ENCODE results near the gene B4GALT3. TPM values are rescaled to one million over a fixed set of nuclear protein-coding genes. Genes with fewer than 3 reads are reported as not detected.
A peak's percentile ranks its signal among the peaks of the same experiment; 100 is the strongest.

The B4GALT3 gene
- total RNA-seq, 3 donors from 2014 or later: 23.4 to 41.3 (median 29.4) TPM

GRCh38 chr1:161140755-161141400 lies 36.4 kb downstream of the B4GALT3 start:
- DNase-seq (ENCODE audit: low spot score in 2 of 2): no peak
- Histone ChIP-seq H3K4me3 (no peak overlapping the region), H3K4me1 (no peaks in the 10 kb centered on the region), H3K27ac (no peak overlapping the region), H3K36me3 (no peaks in the 10 kb centered on the region), H3K27me3 (no peaks in the 10 kb centered on the region), H3K9me3 (no peaks in the 10 kb centered on the region)
- intact Hi-C loops (cut with DNase I; ENCODE audit: low total_unique reads): no loop called here
- TF ChIP-seq POLR2A (IDR thresholded peaks at IDR 0.05): no peak
- TF ChIP-seq POLR2AphosphoS5 (IDR thresholded peaks at IDR 0.05): no peak
- TF ChIP-seq CTCF (IDR thresholded peaks at IDR 0.05): no peak

- H3K27ac ChIP-seq: no peak overlapping the region
- no peak for TF ChIP-seq POLR2A (IDR thresholded peaks at IDR 0.05)
- TF ChIP-seq CTCF (IDR thresholded peaks at IDR 0.05): peak; percentile 12 to 22 (median 12)
- no peaks in the 10 kb centered on the region for H3K4me1 ChIP-seq
- intact Hi-C loops (cut with DNase I; ENCODE audit: low total_unique reads): no loop called here
- no peaks in the 10 kb centered on the region for H3K9me3 ChIP-seq
- H3K4me3 ChIP-seq: no peak overlapping the region
- DNase-seq (ENCODE audit: low spot score in 2 of 2): no peak
- H3K36me3 ChIP-seq: no peaks in the 10 kb centered on the region
- no peaks in the 10 kb centered on the region for H3K27me3 ChIP-seq
Measured at GRCh38 chr1:161139766-161140165, 37.5 kb downstream of the B4GALT3 start.

GRCh38 chr1:161138431-161138830 lies 38.9 kb downstream of the B4GALT3 start:
- Histone ChIP-seq H3K9me3 (no peaks in the 10 kb centered on the region), H3K4me1 (peaks cover 0 to 6% of the 10 kb centered on the region in 2 donors), H3K27ac (no peak overlapping the region), H3K36me3 (no peaks in the 10 kb centered on the region), H3K4me3 (no peak overlapping the region), H3K27me3 (no peaks in the 10 kb centered on the region)
- intact Hi-C loops (cut with DNase I; ENCODE audit: low total_unique reads): no loop called here
- no peak for DNase-seq (ENCODE audit: low spot score in 2 of 2)
- TF ChIP-seq POLR2A (IDR thresholded peaks at IDR 0.05): no peak
- TF ChIP-seq CTCF (IDR thresholded peaks at IDR 0.05): no peak

GRCh38 chr1:161137881-161138280 lies 39.4 kb downstream of the B4GALT3 start:
- no peak for DNase-seq (ENCODE audit: low spot score in 2 of 2)
- Histone ChIP-seq H3K27ac (no peak overlapping the region), H3K4me1 (peaks cover 0 to 6% of the 10 kb centered on the region in 2 donors), H3K27me3 (no peaks in the 10 kb centered on the region), H3K9me3 (no peaks in the 10 kb centered on the region), H3K36me3 (no peaks in the 10 kb centered on the region), H3K4me3 (no peak overlapping the region)
- intact Hi-C loops (cut with DNase I; ENCODE audit: low total_unique reads): no loop called here
- TF ChIP-seq CTCF (IDR thresholded peaks at IDR 0.05): no peak
- TF ChIP-seq POLR2AphosphoS5 (IDR thresholded peaks at IDR 0.05): no peak
- no peak for TF ChIP-seq POLR2A (IDR thresholded peaks at IDR 0.05)

- peaks cover 0 to 15% of the 10 kb centered on the region in 2 donors for H3K4me1 ChIP-seq
- peak overlapping the region; percentile 82 to 84 (median 84) for H3K4me3 ChIP-seq
- H3K27ac ChIP-seq: peak overlapping the region; percentile 96
- H3K36me3 ChIP-seq: no peaks in the 10 kb centered on the region
- intact Hi-C loops (cut with DNase I; ENCODE audit: low total_unique reads): no loop called here
- no peak for TF ChIP-seq POLR2A (IDR thresholded peaks at IDR 0.05)
- TF ChIP-seq CTCF (IDR thresholded peaks at IDR 0.05): no peak
- TF ChIP-seq POLR2AphosphoS5 (IDR thresholded peaks at IDR 0.05): no peak
- no peaks in the 10 kb centered on the region for H3K27me3 ChIP-seq
- DNase-seq (ENCODE audit: low spot score in 2 of 2): no peak
- H3K9me3 ChIP-seq: no peaks in the 10 kb centered on the region
Measured at GRCh38 chr1:161133220-161133740, 44.0 kb downstream of the B4GALT3 start.
